Left renal pelvis (tissue), 4 donors: ENCODE measurements around the gene RHOV. TPM values are rescaled to one million over a fixed set of nuclear protein-coding genes. Genes with fewer than 3 reads are reported as not detected.

Experiments used
- DNase-seq, 4 donors: peaks; one replicate each; pipeline ENCODE4 v3.0.0-alpha.2; 2013; ENCODE audit warnings: low read depth in 4 of 4, low spot score in 3 of 4
- polyA plus RNA-seq, 4 donors: library from polyadenylated mRNA; unstranded; fragments of 120-200 nt; gene quantifications; one replicate each; pipeline ENCODE4 v1.2.1, GENCODE V29; 2013; ENCODE audit not compliant: insufficient read length in 4 of 4

Gene RHOV
- 1 to 10 TPM in 3 of 4 donors, under 1 TPM in 1; 0.26 to 1.9 (median 1.4) TPM for polyA plus RNA-seq

GRCh38 chr15:40873694-40874561 lies at the start of gene RHOV:
RHOV (minus strand) TSS chr15:40874234; CDS start chr15:40874139, 95 bp downstream.
- no peak for DNase-seq

- DNase-seq = no peak
These were observed 49.5 kb upstream of the RHOV start for GRCh38 chr15:40923551-40923950.

DNA sequence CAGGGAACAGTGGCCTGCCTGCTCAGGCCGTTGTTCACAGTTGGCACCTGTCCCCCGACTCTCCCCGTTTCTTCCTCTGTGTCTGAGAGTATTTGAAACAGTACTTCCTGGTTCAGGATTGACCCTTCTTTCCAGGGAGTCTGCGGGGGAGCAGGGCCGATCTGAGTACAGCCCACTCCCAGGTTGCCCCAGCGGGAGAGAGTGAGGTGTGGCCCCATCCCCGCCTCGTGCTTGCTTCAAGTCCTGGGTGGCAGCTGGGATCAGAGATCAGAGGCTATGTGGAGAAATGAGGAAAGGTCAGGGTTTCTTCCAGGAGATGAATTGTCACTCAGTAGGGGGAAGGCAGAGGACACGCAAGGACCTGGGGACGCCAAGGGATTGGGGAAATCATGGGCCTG lies 48.6 kb upstream of the RHOV start:
- no peak for DNase-seq

DNA sequence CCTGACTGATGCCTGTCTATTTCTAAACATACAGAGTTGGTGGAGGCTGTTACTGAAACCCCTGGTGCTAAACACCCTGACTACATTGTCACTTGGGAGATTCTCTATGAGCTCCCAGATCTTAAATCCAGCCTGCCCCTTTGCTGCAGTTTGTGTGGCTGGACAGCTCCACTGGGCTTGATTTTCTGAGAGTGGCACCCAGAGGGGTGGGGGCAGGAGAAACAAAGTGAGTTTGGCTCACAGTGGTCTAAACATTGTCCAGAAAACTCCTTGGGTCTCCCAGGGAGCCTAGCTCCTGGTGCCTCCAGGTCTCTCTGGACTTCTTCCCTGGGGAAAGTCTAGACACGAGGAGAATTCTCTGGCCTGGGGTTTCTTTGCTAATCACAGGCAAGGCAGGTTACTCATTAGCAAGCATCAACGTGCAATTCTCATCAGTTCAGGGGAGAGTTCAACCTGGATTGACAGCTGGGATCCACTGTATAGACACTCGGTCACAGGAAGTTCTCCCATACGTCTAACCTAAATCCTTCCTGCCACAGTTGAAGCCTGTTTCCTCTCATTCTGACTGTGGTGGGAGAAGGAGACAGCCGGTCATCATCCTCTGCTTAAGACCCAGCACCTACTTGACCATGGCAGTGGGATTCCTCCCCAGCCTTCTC lies 48.0 kb upstream of the RHOV start:
- DNase-seq = no peak

GRCh38 chr15:40918799-40919392 lies 44.9 kb upstream of the RHOV start:
- no peak for DNase-seq

GRCh38 chr15:40918146-40918798 lies 44.2 kb upstream of the RHOV start:
- DNase-seq = no peak

GRCh38 chr15:40917585-40917984 lies 43.6 kb upstream of the RHOV start:
- DNase-seq = no peak

DNA sequence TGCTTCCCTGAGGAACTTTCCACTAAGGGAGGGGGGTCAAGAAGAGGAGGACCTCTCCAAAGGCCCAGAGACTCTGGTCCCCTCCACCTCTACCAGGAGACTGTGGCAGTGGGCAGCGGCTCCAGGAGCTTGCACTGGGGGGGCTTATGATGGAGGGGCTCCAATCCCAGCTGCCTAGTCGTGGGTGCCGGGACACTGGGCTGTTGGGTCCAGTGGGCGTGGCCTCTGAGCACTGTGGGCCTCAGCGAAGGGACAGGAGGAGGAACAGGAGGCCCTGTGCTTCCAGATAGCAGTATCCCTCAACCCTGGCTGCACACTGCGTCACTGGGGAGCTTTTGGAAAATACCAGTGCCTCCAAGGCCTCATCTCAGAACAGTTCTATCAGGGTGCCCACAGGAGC lies 41.6 kb upstream of the RHOV start:
- no peak for DNase-seq

GRCh38 chr15:40915116-40915661 lies 41.2 kb upstream of the RHOV start:
- DNase-seq = no peak

- no peak for DNase-seq
These were observed 40.5 kb upstream of the RHOV start for GRCh38 chr15:40914486-40914885.

GRCh38 chr15:40914013-40914412 lies 40.0 kb upstream of the RHOV start:
- no peak for DNase-seq

- no peak for DNase-seq
These were observed 38.4 kb upstream of the RHOV start for GRCh38 chr15:40912478-40912877.

DNA sequence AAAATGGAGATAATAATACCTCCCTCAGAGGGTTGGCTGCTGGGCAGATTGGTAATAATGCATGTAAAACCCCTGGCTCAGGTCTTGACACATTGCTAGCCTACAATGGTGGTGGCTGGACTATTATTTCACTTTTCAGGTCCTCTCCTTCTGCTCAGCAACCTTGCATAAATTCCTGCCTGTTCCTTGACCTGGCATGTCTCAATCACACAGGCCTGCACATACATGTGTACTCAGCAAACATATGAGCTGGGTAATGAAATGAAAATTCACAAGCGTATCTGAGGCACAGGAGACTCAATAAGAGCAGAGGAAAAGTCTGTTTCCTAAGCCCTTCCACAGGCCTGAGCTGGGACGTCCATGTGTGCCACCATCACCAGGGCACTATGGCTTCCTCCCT lies 37.7 kb upstream of the RHOV start:
- DNase-seq = no peak

DNA sequence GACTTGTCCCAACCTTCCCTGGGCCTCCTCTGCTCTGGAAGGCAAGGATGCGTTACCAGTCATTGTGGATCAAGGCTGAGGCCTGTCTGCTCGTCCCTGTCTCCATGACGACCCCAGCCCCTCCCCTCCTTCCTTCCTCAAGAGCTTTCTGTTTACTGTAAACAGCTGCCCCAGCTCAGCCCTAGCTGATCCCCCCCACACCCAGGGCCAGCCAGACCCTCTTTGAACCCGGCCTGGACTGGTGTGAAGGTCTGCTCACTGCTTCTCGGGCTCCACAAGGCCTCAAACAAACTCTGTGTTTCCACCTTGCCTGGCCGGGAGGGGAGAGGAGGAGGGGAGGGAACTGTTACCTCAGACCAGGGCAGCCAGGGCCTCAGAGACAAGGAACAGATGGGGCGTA lies 37.1 kb upstream of the RHOV start:
- DNase-seq = no peak

DNA sequence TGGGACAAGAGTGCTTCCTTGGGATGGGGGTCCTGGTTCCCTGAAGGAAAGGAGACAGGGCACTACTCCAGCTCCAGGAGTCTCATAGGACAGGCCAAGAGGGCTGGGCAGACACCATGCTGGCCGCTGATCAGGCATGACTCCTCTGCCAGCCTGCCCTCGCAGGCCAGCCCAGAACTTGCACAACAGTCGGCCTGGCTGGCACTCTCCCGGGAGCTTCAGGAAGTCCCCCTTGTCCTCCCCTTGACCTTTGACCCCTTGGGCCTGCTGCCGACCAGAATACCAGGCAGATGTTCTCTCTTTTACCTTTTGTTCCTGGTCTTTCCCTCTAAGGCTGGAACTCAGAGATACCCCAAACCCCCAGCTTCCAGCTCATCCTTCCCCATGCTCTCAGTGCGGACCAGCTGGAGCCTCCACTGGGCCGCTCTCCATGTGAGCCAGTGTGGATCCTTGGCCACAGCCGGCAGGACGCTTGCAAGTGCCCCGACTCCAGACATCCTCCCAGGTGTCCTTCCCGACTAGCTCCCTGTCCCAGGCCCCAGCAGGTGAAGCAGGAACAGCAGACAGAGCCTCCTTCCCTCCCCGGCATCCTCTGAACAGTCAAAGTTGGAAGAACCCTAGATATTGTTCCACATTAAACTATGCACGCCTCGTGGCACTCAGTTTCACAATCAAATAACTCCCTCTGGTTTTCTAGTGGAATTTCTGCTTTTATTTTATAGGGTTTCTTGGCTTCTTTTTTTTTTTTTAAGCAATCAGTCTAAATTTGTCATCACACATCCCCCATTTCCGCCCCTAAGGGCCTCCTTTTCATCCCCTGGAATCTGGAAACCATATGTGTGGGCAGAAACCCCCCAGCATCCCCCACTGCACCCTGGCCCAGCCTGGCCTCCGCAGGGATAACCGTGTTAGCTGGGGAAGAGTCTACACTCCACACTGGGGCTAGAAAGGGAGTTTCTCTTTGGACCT lies 35.9 kb upstream of the RHOV start:
- no peak for DNase-seq

DNA sequence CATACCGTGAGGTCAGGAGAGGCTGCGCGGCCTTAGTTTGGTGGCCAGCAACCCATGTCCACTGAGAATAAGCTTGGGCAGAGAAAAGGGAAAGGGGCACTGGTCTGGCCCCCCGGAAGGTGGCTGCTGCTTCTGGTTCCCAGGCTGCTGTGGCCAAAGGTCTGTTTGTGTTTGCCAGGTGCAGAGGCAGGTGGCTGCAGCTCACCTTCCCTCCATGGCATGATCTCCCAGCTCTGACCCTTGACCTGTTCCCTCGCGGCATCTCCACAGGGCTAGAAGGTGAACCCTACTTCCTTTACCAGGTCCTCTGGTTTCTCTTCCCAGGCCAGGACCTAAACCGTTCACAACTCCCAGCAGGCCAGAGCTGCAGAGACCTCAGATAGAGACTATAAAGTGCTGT lies 34.1 kb upstream of the RHOV start:
- DNase-seq = no peak

DNA sequence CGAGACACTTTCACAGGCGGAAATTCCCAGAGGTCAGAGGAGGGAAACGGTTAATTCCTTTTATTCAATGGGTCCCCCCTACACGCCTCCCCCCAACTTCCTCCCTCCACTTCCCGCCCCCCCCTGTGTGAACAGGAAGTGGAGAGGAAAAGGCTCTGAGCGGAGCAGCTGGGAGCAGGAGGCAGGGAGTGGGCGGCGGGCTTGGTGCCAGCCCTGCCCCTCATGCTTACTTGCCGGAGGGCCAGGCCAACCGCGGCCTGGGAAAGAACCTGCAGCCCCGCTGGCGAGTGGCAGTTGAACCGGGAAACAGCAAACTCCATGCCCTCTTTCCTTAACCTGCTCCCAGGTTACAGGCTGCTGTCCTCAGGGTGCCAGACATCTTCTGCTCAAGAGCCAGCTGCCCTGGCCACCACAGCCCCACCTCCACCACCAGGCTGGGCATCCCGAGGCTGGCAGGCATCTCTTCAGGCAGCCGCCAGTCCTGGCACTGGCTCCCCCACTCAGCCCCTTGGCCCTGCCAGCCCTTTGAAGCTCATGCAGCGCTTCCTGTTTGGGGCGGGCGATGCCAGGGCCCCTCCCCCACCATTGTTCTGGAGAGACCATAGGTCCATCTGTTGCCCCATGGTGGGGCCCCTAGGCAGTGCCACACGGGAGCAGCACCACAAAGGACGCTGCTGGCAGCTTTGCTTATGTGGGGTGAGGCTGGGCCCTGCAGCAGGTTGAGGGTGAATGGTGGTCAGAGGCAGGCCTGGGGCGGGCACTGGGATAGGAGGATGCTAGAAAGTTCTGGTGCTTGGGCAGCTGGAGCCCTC lies 33.2 kb upstream of the RHOV start:
- no peak for DNase-seq

GRCh38 chr15:40906091-40906990 lies 32.3 kb upstream of the RHOV start:
- no peak for DNase-seq
